Activated CD4-positive, alpha-beta T cell treated with anti-CD3 and anti-CD28 coated beads, Interleukin-2, amount 50 U/mL, for 4 hours (primary cell): ENCODE results near the gene TEF.

ENCODE experiments used
- DNase-seq, 2 experiments: peaks; one replicate each; pipeline ENCODE4 v3.0.0-alpha.2; 2020

The TEF gene

GRCh38 chr22:41355895-41356294 is 25.8 kb upstream of the TEF start:
- no peak for DNase-seq

DNA sequence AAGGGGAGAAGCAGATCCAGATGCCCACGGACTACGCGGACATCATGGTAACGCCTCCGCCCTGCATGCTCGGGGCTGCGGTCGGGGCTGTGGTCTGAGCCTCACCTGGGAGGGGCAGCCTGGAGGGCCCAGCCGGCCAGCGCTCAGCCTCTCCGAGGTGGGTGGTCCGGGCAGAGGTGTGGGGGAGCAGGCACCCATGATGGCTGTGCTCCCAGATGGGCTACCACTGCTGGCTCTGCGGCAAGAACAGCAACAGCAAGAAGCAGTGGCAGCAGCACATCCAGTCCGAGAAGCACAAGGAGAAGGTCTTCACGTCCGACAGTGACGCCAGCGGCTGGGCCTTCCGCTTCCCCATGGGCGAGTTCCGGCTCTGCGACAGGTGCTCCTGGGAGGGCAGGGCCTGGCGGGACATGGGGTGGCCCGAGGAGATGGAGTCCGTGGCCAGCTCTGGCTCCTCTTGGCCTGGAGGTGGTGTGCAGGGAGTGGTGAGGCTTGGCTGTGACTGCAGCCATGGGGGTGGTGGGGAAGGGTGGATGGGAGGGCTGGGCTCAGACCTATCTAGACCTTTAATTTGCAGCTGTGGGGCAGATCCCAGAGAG is 25.2 kb upstream of the TEF start:
- no peak for DNase-seq

- DNase-seq, result no peak
Measured at GRCh38 chr22:41357191-41357590, 24.6 kb upstream of the TEF start.

DNA sequence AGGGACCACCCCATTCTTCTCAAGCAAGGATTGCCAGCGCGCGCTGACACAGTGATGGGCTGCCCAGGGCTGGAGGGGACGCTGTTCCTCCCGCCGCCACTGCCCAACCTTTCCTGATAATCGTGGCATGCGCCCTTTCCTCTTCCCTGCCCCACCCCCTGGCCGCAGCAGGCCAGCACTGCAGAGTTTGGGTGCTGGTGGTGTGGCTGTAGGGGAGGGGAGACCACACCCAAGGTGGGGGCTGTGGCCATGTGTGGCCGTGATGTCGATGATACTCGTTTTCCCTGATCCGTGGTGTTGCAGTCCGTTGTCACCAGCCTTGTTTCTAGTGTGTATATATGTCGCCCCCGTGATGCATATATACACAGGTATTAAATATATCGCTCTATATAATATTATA is 22.8 kb upstream of the TEF start:
- no peak for DNase-seq

DNA sequence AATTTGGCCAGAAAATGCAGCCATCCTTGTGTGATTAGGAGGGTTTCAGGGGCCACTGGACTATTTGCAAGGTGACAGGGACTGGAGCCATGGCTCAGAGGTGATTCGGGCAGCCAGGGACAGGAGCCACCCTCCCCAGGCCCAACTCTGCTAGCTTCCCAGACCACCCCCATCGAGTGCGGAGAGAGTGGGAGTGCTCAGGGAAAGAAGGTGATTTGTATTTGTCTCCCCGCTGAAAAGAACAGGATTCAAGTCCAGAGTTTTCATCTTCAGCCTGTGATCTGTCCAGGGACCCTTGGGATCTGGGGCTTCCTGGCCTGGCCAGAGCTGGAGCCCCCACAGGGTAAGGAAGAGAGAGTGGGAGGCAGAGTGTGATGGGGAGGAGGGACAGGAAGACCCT is 22.4 kb upstream of the TEF start:
- no peak for DNase-seq

DNA sequence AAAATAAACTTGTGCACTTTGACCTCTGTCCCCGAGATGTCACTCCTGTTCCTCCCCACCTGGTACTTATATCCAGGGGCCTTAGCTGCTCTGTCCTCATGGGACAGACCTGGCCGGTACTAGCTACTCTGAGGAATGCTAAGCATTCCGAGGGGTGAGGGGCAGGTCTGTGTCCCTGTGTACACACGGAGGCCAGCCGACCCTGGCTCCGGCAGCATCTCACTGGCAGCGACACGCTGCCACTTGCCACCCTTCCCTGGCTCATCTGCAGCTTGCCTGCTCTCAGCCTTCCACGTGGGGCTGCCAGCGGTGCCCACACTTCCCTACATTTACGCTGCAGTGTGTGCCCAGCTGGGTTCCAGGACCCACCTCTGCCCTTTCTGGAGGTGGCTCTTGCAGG is 21.6 kb upstream of the TEF start:
- no peak for DNase-seq

DNA sequence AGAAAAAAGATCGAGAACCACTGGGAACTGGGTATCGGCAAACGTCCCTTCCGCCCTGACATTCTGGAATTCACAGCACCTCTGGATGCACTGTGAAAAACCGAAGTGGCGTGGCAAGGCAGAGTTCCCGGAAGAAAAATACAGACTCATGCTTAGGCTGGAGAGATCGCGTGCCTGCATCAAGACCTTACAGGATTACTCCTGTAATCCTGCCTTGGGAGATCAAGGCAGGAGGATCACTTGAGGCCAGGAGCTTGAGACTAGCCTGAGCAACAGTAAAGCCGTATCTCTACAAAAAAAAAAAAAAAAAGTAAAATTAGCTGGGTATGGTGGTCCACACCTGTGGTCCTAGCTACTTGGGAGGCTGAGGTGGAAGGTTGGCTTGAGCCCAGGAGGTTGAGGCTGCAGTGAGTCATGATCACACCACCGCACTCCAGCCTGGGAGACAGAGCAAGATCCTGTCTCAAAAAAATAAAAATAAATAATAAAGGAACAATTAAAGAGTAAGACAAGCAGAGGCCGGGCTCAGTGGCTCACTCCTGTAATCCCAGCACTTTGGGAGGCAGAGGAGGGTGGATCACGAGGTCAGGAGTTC is 19.9 kb upstream of the TEF start:
- no peak for DNase-seq

- no peak for DNase-seq
Measured at GRCh38 chr22:41362615-41363014, 19.1 kb upstream of the TEF start.

DNA sequence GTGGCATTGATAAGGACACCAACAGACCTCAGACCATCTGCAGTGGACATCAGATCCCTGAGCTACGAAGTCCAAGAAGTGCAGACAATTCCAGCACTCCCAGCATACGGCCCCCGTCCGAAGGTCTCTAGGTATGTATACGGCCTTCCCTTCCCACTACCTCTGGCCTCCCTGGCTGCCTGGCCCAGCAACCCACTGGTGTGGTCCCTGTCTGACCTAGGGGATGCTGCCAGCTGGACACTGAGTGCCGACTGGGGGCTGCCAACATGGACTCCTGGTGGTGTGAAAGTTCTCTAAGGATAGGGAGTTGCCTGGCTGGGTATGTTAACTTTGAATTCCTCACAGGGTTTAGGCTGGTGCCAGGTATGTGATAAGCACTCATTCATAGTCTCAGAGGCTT is 17.5 kb upstream of the TEF start:
- no peak for DNase-seq

DNA sequence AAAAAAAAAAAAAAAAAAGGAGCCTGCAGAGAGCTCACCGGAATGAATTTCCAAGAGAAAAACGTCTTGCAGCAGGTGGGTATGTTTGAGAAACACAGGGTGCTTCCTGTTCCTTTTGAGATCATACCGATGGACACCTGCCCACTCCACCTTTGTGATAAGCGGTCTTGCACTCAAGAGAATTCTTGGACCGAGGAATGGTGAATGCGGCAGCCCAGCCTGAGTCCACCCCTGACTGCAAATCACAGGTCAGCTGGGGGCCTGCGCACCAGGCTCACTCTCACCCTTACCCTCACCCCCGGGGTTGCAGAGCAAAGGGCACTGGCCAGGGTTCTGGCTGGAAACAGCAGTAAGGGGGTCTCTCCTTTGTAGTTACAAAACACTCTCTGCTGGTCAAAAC is 16.8 kb upstream of the TEF start:
- DNase-seq, result no peak

DNA sequence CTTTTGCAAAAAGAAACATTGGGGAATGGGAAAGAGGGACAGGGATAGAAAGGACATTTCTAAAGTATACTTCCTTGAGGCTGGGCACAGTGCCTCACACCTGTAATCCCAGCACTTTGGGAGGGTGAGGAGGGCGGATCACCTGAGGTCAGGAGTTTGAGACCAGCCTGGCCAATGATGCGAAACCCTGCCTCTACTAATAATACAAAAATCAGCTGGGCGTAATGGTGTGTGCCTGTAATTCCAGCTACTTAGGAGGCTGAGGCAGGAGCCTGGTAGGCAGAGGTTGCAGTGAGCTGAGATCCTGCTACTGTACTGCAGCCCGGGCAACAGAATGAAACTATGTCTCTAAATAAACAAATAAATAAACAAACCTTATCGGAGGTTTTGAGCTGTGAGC is 16.3 kb upstream of the TEF start:
- no peak for DNase-seq

GRCh38 chr22:41366323-41367029 is 15.3 kb upstream of the TEF start:
- no peak for DNase-seq

GRCh38 chr22:41367039-41367679 is 14.6 kb upstream of the TEF start:
- no peak for DNase-seq

DNA sequence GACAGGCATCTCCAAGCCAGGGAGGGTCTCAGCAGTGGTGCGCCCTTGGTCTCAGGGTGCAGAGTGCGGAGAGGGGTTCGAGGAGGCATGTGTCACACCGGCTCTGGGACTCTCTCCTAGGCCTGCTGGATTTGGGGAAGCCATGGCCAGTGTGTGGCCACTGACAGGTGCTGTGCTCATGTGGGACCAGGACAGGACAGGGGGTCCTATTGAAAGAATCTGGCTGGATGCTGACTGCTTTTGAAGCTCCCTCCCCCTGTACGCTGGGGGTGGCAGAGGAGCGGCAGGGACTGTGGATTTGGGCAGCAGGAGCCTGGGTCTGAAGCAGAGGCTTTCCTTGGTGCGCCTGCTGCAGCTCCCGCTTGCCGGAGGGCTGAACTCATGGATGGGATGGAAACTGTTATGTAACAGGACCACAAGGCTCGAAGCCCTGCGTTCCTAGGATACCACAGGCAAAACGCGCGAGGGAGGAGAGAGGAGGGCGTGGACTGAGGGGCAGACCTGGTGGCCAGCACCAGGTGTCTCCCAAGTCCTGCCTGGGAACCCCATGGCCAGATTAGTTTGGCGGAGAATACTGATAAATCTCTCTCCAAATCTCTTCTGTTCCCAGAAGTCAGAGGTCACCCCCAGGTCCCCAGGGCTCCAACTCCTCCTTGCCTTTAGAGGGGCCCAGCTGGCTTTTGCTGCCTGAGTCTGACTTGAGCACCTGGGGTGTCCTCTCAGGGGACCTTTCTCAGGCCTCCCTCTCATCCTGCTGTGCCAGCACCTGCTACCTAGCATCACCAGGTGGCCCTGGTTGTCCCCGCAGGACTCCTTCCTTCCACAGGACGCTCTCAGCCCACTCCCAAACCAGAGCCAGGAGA is 13.8 kb upstream of the TEF start:
- DNase-seq, result no peak

- no peak for DNase-seq
Measured at GRCh38 chr22:41368543-41369423, 13.0 kb upstream of the TEF start.

- DNase-seq, result no peak
Measured at GRCh38 chr22:41369424-41369745, 12.4 kb upstream of the TEF start.

- no peak for DNase-seq
Measured at GRCh38 chr22:41369837-41370236, 11.9 kb upstream of the TEF start.

- no peak for DNase-seq
Measured at GRCh38 chr22:41377846-41378245, 3.9 kb upstream of the TEF start.

DNA sequence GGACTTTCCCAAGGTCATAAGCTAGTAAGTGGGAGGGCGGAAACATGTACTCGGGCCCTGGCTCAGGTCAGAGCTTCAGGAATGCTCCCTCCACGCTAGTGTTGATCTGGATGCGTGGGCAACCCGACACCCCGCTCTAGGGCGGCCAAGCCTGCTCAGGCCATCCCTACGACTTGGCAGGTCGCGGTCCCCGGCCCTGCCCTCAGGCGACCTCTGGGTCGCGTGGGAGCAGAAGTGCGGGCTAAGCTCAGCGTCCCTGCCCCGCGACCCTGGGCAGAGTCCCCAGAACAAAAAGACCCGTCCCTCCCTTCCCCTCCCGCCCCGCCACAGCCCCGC is 781 bp upstream of the TEF start:
- peak in 1 of 2 experiments; percentile 9 for DNase-seq

GRCh38 chr22:41382098-41382578 is 396 bp downstream of the TEF start:
- DNase-seq, result peak; percentile 49 to 54

- no peak for DNase-seq
Measured at GRCh38 chr22:41382610-41383009, 868 bp downstream of the TEF start.

DNA sequence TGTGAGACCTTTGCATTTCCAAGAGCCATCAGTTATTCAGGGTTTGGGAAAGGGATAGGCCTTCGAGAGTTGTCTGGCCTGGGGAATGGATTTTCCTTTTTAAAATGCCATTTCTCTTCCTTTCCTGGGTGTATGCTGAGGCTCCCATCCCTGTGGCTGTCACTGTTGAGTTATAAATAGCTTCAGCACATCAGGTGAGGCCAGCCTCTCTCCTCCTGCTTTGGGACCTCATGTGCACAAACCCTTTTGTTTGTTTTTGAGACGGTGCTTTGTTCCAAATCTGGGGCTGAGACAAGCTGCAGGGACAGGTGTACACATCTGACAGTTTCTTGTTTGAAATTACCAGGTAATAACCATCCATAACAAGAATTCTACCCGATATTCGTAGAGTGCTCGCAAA is 1.3 kb downstream of the TEF start:
- no peak for DNase-seq
